OCI-LY1 (cell line): ENCODE data around the gene SHFL.

Experiments
- CTCF ChIP-seq: fragments of 200-600 bp; sonication (generic), shearing (Covaris generic); IDR thresholded peaks from 2 replicates; pipeline ENCODE4 v1.5.1; 2017; ENCODE audit warnings: mild to moderate bottlenecking, antibody characterized with exemption, low read length, moderate library complexity, mixed read lengths
- EZH2 ChIP-seq: fragments of 200-600 bp; sonication (generic), shearing (Covaris generic); IDR thresholded peaks from 2 replicates; pipeline ENCODE4 v1.8.0; 2017; ENCODE audit warnings: borderline replicate concordance, mixed run types, mild to moderate bottlenecking, antibody characterized with exemption, low read length, moderate library complexity, mixed read lengths

GRCh38 chr19:10107254-10107653 is 21.1 kb downstream of the SHFL start:
- TF ChIP-seq CTCF (no peak), EZH2 (no peak)
